Measurements from ENCODE around the gene SNCAIP. TPM values are rescaled to one million over a fixed set of nuclear protein-coding genes. Genes with fewer than 3 reads are reported as not detected.

SNCAIP gene
- polyA plus RNA-seq, 6 donors from 2014 or later = not detected

GRCh38 chr5:122435234-122435633 lies 123.2 kb downstream of the SNCAIP start:
- Mint-ChIP-seq H3K27ac (no peak overlapping the region), H3K4me1 (no peaks in the 10 kb centered on the region), H3K4me3 (no peak overlapping the region), H3K36me3 (no peaks in the 10 kb centered on the region), H3K9me3 (peaks cover 0 to 3% (median 0%) of the 10 kb centered on the region in 7 donors), H3K27me3 (peaks cover 5 to 27% (median 22%) of the 10 kb centered on the region in 3 donors)
- ATAC-seq (ENCODE audit: low read depth in 2 of 2) (no peak), DNase-seq (no peak)

GRCh38 chr5:122435761-122436160 lies 123.7 kb downstream of the SNCAIP start:
- H3K4me3 Mint-ChIP-seq = no peak overlapping the region
- DNase-seq = no peak

DNA sequence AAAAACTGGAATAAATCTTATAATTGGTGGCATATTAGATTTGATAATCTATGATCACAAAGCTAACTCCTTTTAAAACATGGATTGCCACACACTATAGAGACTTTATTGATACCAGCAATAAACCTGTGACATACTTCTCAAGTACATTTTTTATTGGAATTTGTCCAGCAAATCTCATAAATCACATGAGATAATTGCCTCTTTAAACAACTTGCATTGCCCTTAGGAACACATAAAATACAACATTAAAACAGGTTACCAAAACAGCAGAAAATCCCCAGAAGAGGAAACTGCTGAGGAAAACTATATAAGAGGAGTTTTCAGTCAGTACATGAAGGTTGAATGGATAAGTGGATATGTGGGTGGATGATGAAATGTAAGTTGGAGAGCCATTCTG lies 124.6 kb downstream of the SNCAIP start:
- Mint-ChIP-seq H3K9me3 (peaks cover 0 to 3% (median 0%) of the 10 kb centered on the region in 7 donors), H3K4me1 (no peaks in the 10 kb centered on the region), H3K36me3 (no peaks in the 10 kb centered on the region), H3K27me3 (peaks cover 13 to 35% (median 27%) of the 10 kb centered on the region in 3 donors), H3K27ac (no peak overlapping the region), H3K4me3 (no peak overlapping the region)
- no peak for DNase-seq
- ATAC-seq (ENCODE audit: low read depth in 2 of 2) = no peak

More at GRCh38 chr5:122435761-122436160, 123.7 kb downstream of the SNCAIP start:
- Mint-ChIP-seq H3K9me3 (peaks cover 0 to 3% (median 0%) of the 10 kb centered on the region in 7 donors), H3K27me3 (peaks cover 5 to 27% (median 22%) of the 10 kb centered on the region in 3 donors), H3K36me3 (no peaks in the 10 kb centered on the region), H3K4me1 (no peaks in the 10 kb centered on the region), H3K27ac (no peak overlapping the region)
- ATAC-seq (ENCODE audit: low read depth in 2 of 2) = no peak

- no peak for ATAC-seq (ENCODE audit: low read depth in 2 of 2)
- H3K4me1 Mint-ChIP-seq = no peaks in the 10 kb centered on the region
These were observed 127.6 kb downstream of the SNCAIP start for GRCh38 chr5:122439645-122440044.

DNA sequence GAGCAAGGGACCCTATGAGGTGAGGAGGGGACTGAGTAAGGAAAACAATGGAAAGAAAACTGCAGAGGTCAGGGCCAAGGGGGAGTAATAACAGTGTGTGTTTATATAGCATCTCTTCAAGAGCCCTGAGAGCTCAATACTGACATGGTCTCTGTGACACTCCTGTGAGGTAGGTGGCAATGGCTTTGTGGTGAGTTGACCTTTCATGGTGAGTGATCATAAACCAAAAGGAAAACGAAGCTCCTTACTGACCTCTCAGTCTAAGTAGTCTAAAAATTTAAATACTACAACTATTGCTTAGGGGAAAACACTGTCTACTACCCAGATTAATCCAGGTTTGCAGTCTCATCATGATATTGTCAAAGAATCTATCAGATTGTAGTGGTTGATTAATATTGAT lies 130.9 kb downstream of the SNCAIP start:
- DNase-seq (no peak), ATAC-seq (ENCODE audit: low read depth in 2 of 2) (no peak)
- H3K36me3 Mint-ChIP-seq = no peaks in the 10 kb centered on the region
- no peaks in the 10 kb centered on the region for H3K4me1 Mint-ChIP-seq
- peaks cover 25 to 46% (median 25%) of the 10 kb centered on the region in 3 donors for H3K27me3 Mint-ChIP-seq
- H3K4me3 Mint-ChIP-seq = no peak overlapping the region
- peaks cover 0 to 3% (median 0%) of the 10 kb centered on the region in 7 donors for H3K9me3 Mint-ChIP-seq
- peak overlapping the region in 1 of 6 donors; percentile 57 for H3K27ac Mint-ChIP-seq

More at GRCh38 chr5:122439645-122440044, 127.6 kb downstream of the SNCAIP start:
- H3K36me3 Mint-ChIP-seq = no peaks in the 10 kb centered on the region
- no peak overlapping the region for H3K4me3 Mint-ChIP-seq
- H3K9me3 Mint-ChIP-seq = peaks cover 0 to 3% (median 0%) of the 10 kb centered on the region in 7 donors
- H3K27ac Mint-ChIP-seq = no peak overlapping the region
- H3K27me3 Mint-ChIP-seq = peaks cover 25 to 49% (median 32%) of the 10 kb centered on the region in 3 donors
- no peak for DNase-seq

DNA sequence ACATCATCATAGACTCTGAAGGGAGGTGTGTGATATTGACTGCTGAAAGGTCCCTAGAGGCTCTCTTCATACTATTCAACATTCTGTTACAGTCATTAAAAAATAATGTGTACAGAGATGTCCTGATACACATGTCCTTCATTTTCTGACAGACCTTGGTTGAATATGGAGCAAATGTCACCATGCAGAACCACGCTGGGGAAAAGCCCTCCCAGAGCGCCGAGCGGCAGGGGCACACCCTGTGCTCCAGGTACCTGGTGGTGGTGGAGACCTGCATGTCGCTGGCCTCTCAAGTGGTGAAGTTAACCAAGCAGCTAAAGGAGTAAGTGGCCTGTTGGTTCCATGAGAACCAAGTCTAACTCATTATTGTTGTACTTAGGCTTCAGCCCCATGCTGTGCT lies 132.4 kb downstream of the SNCAIP start:
- Mint-ChIP-seq H3K4me1 (no peaks in the 10 kb centered on the region), H3K4me3 (no peak overlapping the region), H3K27me3 (peaks cover 15 to 34% (median 19%) of the 10 kb centered on the region in 3 donors), H3K9me3 (peaks cover 0 to 3% (median 0%) of the 10 kb centered on the region in 7 donors), H3K36me3 (no peaks in the 10 kb centered on the region), H3K27ac (no peak overlapping the region)
- no peak for DNase-seq
- ATAC-seq (ENCODE audit: low read depth in 2 of 2) = no peak

DNA sequence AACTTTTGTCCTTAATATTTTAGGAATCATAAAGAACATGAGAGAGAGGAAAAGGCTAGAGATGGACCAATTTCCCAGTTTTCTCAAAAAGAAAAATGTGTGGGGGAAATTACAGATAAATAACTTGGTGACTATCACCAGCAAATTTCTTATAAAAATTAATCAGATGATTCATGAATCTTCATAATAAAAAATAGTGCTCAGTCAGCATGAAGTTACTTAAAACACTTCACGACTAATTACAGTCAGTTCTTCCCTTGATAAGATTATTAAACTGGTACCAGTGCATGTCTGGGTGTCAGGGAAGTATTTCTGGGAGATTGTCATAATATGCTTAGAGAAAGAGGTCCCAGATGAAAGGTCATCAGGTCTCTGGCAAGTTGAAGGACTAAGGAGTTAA lies 133.0 kb downstream of the SNCAIP start:
- no peak overlapping the region for H3K4me3 Mint-ChIP-seq
- ATAC-seq (ENCODE audit: low read depth in 2 of 2) (no peak), DNase-seq (no peak)
- H3K9me3 Mint-ChIP-seq = peaks cover 0 to 3% (median 0%) of the 10 kb centered on the region in 7 donors
- H3K4me1 Mint-ChIP-seq = no peaks in the 10 kb centered on the region
- peaks cover 15 to 33% (median 19%) of the 10 kb centered on the region in 3 donors for H3K27me3 Mint-ChIP-seq
- H3K27ac Mint-ChIP-seq = peak overlapping the region in 1 of 6 donors; percentile 12
- no peaks in the 10 kb centered on the region for H3K36me3 Mint-ChIP-seq

DNA sequence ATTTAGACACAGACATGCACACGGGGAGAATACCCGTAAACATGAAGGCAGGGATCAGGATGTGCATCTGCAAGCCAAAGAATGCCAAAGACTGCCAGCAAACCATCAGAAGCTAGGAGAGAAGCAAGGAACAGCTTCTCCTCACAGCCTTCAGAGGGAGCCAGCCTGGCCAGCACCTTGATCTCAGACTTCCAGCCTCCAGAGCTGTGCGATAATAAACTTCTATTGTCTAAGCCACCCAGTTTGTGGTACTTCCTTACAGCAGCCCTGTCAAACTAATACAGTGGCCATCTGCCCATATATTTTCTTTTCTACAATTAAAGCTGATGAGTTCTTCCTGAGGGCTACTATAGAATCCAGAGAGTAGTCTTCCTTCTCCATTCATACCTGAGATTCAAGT lies 135.0 kb downstream of the SNCAIP start:
- H3K4me1 Mint-ChIP-seq = no peaks in the 10 kb centered on the region
- no peak overlapping the region for H3K4me3 Mint-ChIP-seq
- H3K27me3 Mint-ChIP-seq = peaks cover 7 to 25% (median 11%) of the 10 kb centered on the region in 3 donors
- H3K9me3 Mint-ChIP-seq = no peaks in the 10 kb centered on the region
- ATAC-seq (ENCODE audit: low read depth in 2 of 2) (no peak), DNase-seq (no peak)
- no peaks in the 10 kb centered on the region for H3K36me3 Mint-ChIP-seq
- H3K27ac Mint-ChIP-seq = no peak overlapping the region

- H3K4me3 Mint-ChIP-seq = no peak overlapping the region
- H3K27ac Mint-ChIP-seq = no peak overlapping the region
- no peak for ATAC-seq (ENCODE audit: low read depth in 2 of 2)
- DNase-seq = no peak
- H3K27me3 Mint-ChIP-seq = peaks cover 7 to 19% (median 10%) of the 10 kb centered on the region in 3 donors
- no peaks in the 10 kb centered on the region for H3K36me3 Mint-ChIP-seq
- H3K4me1 Mint-ChIP-seq = no peaks in the 10 kb centered on the region
- H3K9me3 Mint-ChIP-seq = no peaks in the 10 kb centered on the region
These were observed 135.8 kb downstream of the SNCAIP start for GRCh38 chr5:122447879-122448278.

DNA sequence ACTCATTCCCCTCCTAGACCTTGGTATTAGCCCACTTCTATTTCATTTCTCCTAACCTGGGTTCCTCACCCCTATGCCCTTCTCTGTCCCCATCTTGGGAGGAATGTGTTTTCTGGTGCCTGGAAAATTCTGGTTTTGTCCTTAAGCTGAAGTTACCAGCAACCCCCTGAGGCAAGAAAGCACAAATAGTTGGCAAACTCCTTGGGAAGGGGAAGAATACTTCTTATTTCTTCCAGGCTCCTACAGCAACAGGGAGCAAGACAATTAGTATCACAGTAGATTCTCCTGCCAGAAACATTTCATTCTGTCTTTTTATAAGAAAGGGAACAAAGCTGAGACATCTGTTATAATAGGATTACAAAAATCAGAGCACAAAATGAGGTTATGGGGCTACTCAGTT lies 142.5 kb downstream of the SNCAIP start:
- no peaks in the 10 kb centered on the region for H3K9me3 Mint-ChIP-seq
- ATAC-seq (ENCODE audit: low read depth in 2 of 2) (no peak), DNase-seq (no peak)
- no peaks in the 10 kb centered on the region for H3K36me3 Mint-ChIP-seq
- H3K4me3 Mint-ChIP-seq = peak overlapping the region in 1 of 8 donors; percentile 47
- H3K4me1 Mint-ChIP-seq = no peaks in the 10 kb centered on the region
- no peak overlapping the region for H3K27ac Mint-ChIP-seq
- peaks cover 13 to 20% (median 16%) of the 10 kb centered on the region in 3 donors for H3K27me3 Mint-ChIP-seq

- peaks cover 19 to 25% (median 22%) of the 10 kb centered on the region in 3 donors for H3K27me3 Mint-ChIP-seq
These were observed 143.9 kb downstream of the SNCAIP start for GRCh38 chr5:122455939-122456338.

DNA sequence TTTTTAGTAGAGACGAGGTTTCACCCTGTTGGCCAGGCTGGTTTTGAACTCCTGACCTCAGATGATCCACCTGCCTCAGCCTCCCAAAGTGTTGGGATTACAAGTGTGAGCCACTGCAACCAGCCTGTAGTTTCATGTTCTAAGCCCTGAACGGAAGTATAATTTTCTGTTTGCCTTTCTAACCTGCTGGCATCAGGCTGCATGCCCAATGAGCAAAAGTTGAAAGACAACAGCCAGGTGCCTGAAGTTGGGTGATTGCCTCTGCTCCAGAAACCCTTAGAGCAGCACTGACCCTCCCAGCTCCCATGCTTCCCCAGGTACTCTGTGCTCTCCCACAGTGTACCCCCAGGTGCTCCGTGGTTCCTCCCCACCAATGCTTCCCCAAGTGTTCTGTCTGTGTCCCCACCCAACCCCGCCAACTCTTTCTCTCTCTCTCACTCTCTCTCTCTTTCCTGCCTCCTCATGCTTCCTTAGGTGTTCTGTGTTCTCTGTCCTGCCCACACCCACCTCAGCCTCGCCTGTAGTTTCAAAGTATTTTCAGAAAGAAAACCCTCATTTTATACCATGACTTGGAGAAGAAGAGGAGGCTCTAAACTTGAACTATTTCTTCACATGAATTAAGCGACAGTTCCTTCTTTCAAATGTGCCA lies 145.3 kb downstream of the SNCAIP start:
- H3K27me3 Mint-ChIP-seq = peaks cover 22 to 37% (median 26%) of the 10 kb centered on the region in 3 donors
- peak overlapping the region in 1 of 6 donors; percentile 19 for H3K27ac Mint-ChIP-seq
- H3K4me3 Mint-ChIP-seq = no peak overlapping the region
- no peaks in the 10 kb centered on the region for H3K9me3 Mint-ChIP-seq
- DNase-seq = no peak
- H3K36me3 Mint-ChIP-seq = no peaks in the 10 kb centered on the region
- H3K4me1 Mint-ChIP-seq = no peaks in the 10 kb centered on the region
- no peak for ATAC-seq (ENCODE audit: low read depth in 2 of 2)

More at GRCh38 chr5:122455939-122456338, 143.9 kb downstream of the SNCAIP start:
- Mint-ChIP-seq H3K9me3 (no peaks in the 10 kb centered on the region), H3K4me1 (no peaks in the 10 kb centered on the region), H3K27ac (peak overlapping the region in 1 of 6 donors; percentile 17), H3K4me3 (no peak overlapping the region), H3K36me3 (no peaks in the 10 kb centered on the region)
- DNase-seq (no peak), ATAC-seq (ENCODE audit: low read depth in 2 of 2) (no peak)

GRCh38 chr5:122458278-122458872 lies 146.3 kb downstream of the SNCAIP start:
- ATAC-seq (ENCODE audit: low read depth in 2 of 2) (no peak), DNase-seq (no peak)
- no peaks in the 10 kb centered on the region for H3K9me3 Mint-ChIP-seq

DNA sequence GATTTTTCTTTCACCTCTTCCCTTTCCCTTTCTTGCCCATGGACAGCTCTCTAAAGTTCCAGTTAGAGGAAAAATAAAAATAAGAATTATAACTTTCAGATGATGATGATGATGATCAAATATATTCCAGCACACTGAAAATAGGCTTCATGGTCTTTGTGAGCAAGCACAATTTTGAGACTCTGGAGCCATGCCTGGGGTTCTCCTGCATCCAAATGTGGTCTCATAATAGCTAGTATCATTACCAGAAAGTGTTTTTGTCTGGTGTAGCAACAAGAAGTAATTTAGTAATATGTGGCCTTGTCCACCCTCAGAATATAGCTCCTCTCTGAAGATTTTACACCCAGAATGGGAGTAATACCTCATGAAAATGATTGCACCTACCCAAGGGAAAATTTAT lies 150.4 kb downstream of the SNCAIP start:
- H3K4me1 Mint-ChIP-seq = no peaks in the 10 kb centered on the region
- ATAC-seq (ENCODE audit: low read depth in 2 of 2) (no peak), DNase-seq (no peak)
- no peak overlapping the region for H3K4me3 Mint-ChIP-seq
- H3K27ac Mint-ChIP-seq = no peak overlapping the region
- no peaks in the 10 kb centered on the region for H3K36me3 Mint-ChIP-seq
- no peaks in the 10 kb centered on the region for H3K9me3 Mint-ChIP-seq
- H3K27me3 Mint-ChIP-seq = peaks cover 27 to 36% (median 32%) of the 10 kb centered on the region in 3 donors

More at GRCh38 chr5:122458278-122458872, 146.3 kb downstream of the SNCAIP start:
- Mint-ChIP-seq H3K27ac (no peak overlapping the region), H3K27me3 (peaks cover 22 to 34% (median 26%) of the 10 kb centered on the region in 3 donors), H3K4me3 (peak overlapping the region in 1 of 8 donors; percentile 30), H3K4me1 (no peaks in the 10 kb centered on the region), H3K36me3 (no peaks in the 10 kb centered on the region)

Data from naive B cell (primary cell).